IMR-90 (cell line): Measurements from ENCODE around the gene C6orf47. TPM values are rescaled to one million over a fixed set of nuclear protein-coding genes. Genes with fewer than 3 reads are reported as not detected.

ENCODE experiments used
- ATAC-seq: fragments of 200-7000 bp; cut with Tn5 transposase; 2 replicates; pipeline ENCODE4 v1.9.1; 2020; ENCODE audit warnings: low read depth, mild to moderate bottlenecking, moderate library complexity
- BruUV-seq: library from RNA; stranded (reverse); fragments of 400-500 nt; replicated peaks from 2 replicates; lab custom pipeline; 2021; lab: Mats Ljungman, UMichigan
- CTCF ChIA-PET: fragments of 300-600 bp; formaldehyde crosslinking; extraction: SDS; loops from one replicate; lab custom pipeline; 2021; ENCODE audit warnings: antibody characterized with exemption; lab: Yijun Ruan, JAX
- POLR2A ChIA-PET: fragments of 300-600 bp; sonication (Branson Sonifier 250); formaldehyde crosslinking; loops from one replicate; lab custom pipeline; 2022; ENCODE audit warnings: antibody characterized with exemption; ENCODE audit not compliant: unreplicated experiment; lab: Charles Lee
- DNase-seq: peaks from one replicate; pipeline ENCODE4 v3.0.0; 2013
- H2AFZ ChIP-seq: replicated peaks from 2 replicates; pipeline ENCODE3; 2013; ENCODE audit warnings: low read length, mild to moderate bottlenecking; ENCODE audit not compliant: poor library complexity
- H2AK5ac ChIP-seq: 2 replicates; pipeline ENCODE4 v1.6.1; 2013; ENCODE audit warnings: low read depth, low read length, inconsistent platforms
- H2AK9ac ChIP-seq: replicated peaks from 2 replicates; pipeline ENCODE3; 2013; ENCODE audit warnings: mild to moderate bottlenecking, low read depth, low read length, moderate library complexity; ENCODE audit not compliant: poor library complexity
- H2BK120ac ChIP-seq: 2 replicates; pipeline ENCODE4 v1.6.1; 2013; ENCODE audit warnings: low read depth, low read length, inconsistent platforms
- H2BK15ac ChIP-seq: 3 replicates; pipeline ENCODE4 v1.6.1; 2013; ENCODE audit warnings: low read depth, low read length, inconsistent platforms
- H2BK20ac ChIP-seq: 2 replicates; pipeline ENCODE4 v1.6.1; 2013; ENCODE audit warnings: low read depth, mild to moderate bottlenecking, inconsistent platforms, low read length, moderate library complexity
- H2BK5ac ChIP-seq: 2 replicates; pipeline ENCODE4 v1.6.1; 2013; ENCODE audit warnings: mild to moderate bottlenecking, low read depth, low read length, inconsistent platforms; ENCODE audit not compliant: poor library complexity, severe bottlenecking
- H3K14ac ChIP-seq: replicated peaks from 2 replicates; pipeline ENCODE4 v1.6.1; 2013; ENCODE audit warnings: low read depth, low read length, inconsistent platforms
- H3K18ac ChIP-seq: 2 replicates; pipeline ENCODE4 v1.6.1; 2013; ENCODE audit warnings: low read depth, low read length, control low read depth
- H3K23ac ChIP-seq: 2 replicates; pipeline ENCODE4 v1.6.1; 2013; ENCODE audit warnings: low read depth, low read length, inconsistent platforms
- H3K27ac ChIP-seq: 2 replicates; pipeline ENCODE4 v1.5.1; 2013; ENCODE audit warnings: mild to moderate bottlenecking, control low read depth, low read length; ENCODE audit not compliant: insufficient read depth
- H3K27me3 ChIP-seq: 2 replicates; pipeline ENCODE4 v1.6.1; 2013; ENCODE audit warnings: low read length; ENCODE audit not compliant: control insufficient read depth, insufficient read depth
- H3K36me3 ChIP-seq: 2 replicates; pipeline ENCODE4 v1.6.1; 2013; ENCODE audit warnings: low read length, mixed read lengths; ENCODE audit not compliant: control insufficient read depth, insufficient read depth
- H3K4ac ChIP-seq: 2 replicates; pipeline ENCODE4 v1.6.1; 2013; ENCODE audit warnings: low read depth, low read length, inconsistent platforms
- H3K4me1 ChIP-seq: 2 replicates; pipeline ENCODE4 v1.6.1; 2013; ENCODE audit warnings: low read length, mixed read lengths; ENCODE audit not compliant: control insufficient read depth, insufficient read depth
- H3K4me2 ChIP-seq: 2 replicates; pipeline ENCODE4 v1.6.1; 2013; ENCODE audit warnings: low read depth, mild to moderate bottlenecking, control low read depth, low read length, moderate library complexity
- H3K4me3 ChIP-seq: 2 replicates; pipeline ENCODE4 v1.5.1; 2013; ENCODE audit warnings: low read depth, mild to moderate bottlenecking, control low read depth, low read length, moderate library complexity; ENCODE audit not compliant: insufficient read depth
- H3K56ac ChIP-seq: 2 replicates; pipeline ENCODE4 v1.6.1; 2013; ENCODE audit warnings: low read length, inconsistent platforms; ENCODE audit not compliant: insufficient read depth; ENCODE audit errors: extremely low read depth
- H3K79me1 ChIP-seq, 2 experiments: 2 replicates each; pipeline ENCODE4 v1.6.1; 2013; ENCODE audit warnings: low read length in 2 of 2, inconsistent platforms in 1 of 2, low read depth in 1 of 2
- H3K9ac ChIP-seq: 2 replicates; pipeline ENCODE4 v1.6.1; 2013; ENCODE audit warnings: low read depth, low read length, control low read depth
- H3K9me1 ChIP-seq: 2 replicates; pipeline ENCODE4 v1.6.1; 2013; ENCODE audit warnings: low read length, inconsistent platforms; ENCODE audit not compliant: insufficient read depth
- H3K9me3 ChIP-seq: 2 replicates; pipeline ENCODE4 v1.6.1; 2013; ENCODE audit warnings: low read length; ENCODE audit not compliant: control insufficient read depth, insufficient read depth
- H4K20me1 ChIP-seq: 2 replicates; pipeline ENCODE4 v1.6.1; 2013; ENCODE audit warnings: low read length, inconsistent platforms; ENCODE audit not compliant: insufficient read depth
- H4K5ac ChIP-seq: 2 replicates; pipeline ENCODE4 v1.6.1; 2013; ENCODE audit warnings: mild to moderate bottlenecking, low read depth, low read length, control low read depth
- H4K8ac ChIP-seq, 2 experiments: 2 replicates each; pipeline ENCODE4 v1.6.1; 2013; ENCODE audit warnings: low read depth in 2 of 2, low read length in 2 of 2, control low read depth in 1 of 2, inconsistent platforms in 1 of 2
- H4K91ac ChIP-seq: 2 replicates; pipeline ENCODE4 v1.6.1; 2013; ENCODE audit warnings: low read depth, low read length, inconsistent platforms; ENCODE audit not compliant: insufficient read depth
- BHLHE40 ChIP-seq: fragments of 150-350 bp; IDR thresholded peaks from 2 replicates; pipeline ENCODE4 v1.6.1; 2016; ENCODE audit warnings: mild to moderate bottlenecking, low read depth, low read length
- CEBPB ChIP-seq: IDR thresholded peaks from 2 replicates; pipeline ENCODE4 v1.6.1; 2012; ENCODE audit warnings: low read depth, low read length, improper control_type of control experiment
- CTCF ChIP-seq: conservative IDR thresholded peaks from 2 replicates; pipeline ENCODE4 v1.5.1; 2012; ENCODE audit warnings: mild to moderate bottlenecking, low read depth, low read length, improper control_type of control experiment
- ELK1 ChIP-seq: fragments of 150-350 bp; IDR thresholded peaks from 2 replicates; pipeline ENCODE4 v1.6.1; 2016; ENCODE audit warnings: low read depth, mild to moderate bottlenecking, low read length, moderate library complexity, borderline replicate concordance
- FOS ChIP-seq: fragments of 150-350 bp; IDR thresholded peaks from 2 replicates; pipeline ENCODE4 v1.6.1; 2016; ENCODE audit warnings: low read depth, low read length
- MAFK ChIP-seq: IDR thresholded peaks from 2 replicates; pipeline ENCODE4 v1.6.1; 2012; ENCODE audit warnings: low read depth, low read length, improper control_type of control experiment
- MAZ ChIP-seq: IDR thresholded peaks from 2 replicates; pipeline ENCODE4 v1.6.1; 2012; ENCODE audit warnings: low read depth, mild to moderate bottlenecking, low read length, improper control_type of control experiment, moderate library complexity, borderline replicate concordance
- MXI1 ChIP-seq: IDR thresholded peaks from 2 replicates; pipeline ENCODE4 v1.6.1; 2012; ENCODE audit warnings: low read depth, mild to moderate bottlenecking, low read length, moderate library complexity, borderline replicate concordance
- NFE2L2 ChIP-seq: fragments of 150-350 bp; IDR thresholded peaks from 2 replicates; pipeline ENCODE4 v1.6.1; 2016; ENCODE audit warnings: low read depth, mild to moderate bottlenecking, low read length
- POLR2A ChIP-seq: IDR thresholded peaks from 2 replicates; pipeline ENCODE4 v1.6.1; 2012; ENCODE audit warnings: mild to moderate bottlenecking, low read depth, low read length
- RCOR1 ChIP-seq: IDR thresholded peaks from 2 replicates; pipeline ENCODE4 v1.6.1; 2012; ENCODE audit warnings: mild to moderate bottlenecking, low read length, improper control_type of control experiment; ENCODE audit not compliant: insufficient replicate concordance
- RFX5 ChIP-seq: IDR thresholded peaks from 2 replicates; pipeline ENCODE4 v1.8.0; 2012; ENCODE audit warnings: low read depth, mild to moderate bottlenecking, low read length, moderate library complexity
- SMC3 ChIP-seq: fragments of 150-350 bp; IDR thresholded peaks from 2 replicates; pipeline ENCODE4 v1.6.1; 2016; ENCODE audit warnings: low read depth, mild to moderate bottlenecking, antibody characterized with exemption, low read length, moderate library complexity
- USF2 ChIP-seq: fragments of 150-350 bp; IDR thresholded peaks from 2 replicates; pipeline ENCODE4 v1.6.1; 2017; ENCODE audit warnings: mild to moderate bottlenecking, antibody characterized with exemption, low read length, low read depth
- WGBS, 2 experiments: methylation state at CpG; one replicate each; pipeline versions ENCODE4 v1.1.5 to v1.1.7; 2013; ENCODE audit warnings: missing lambda C conversion rate in 2 of 2; ENCODE audit not compliant: insufficient read length in 1 of 2; ENCODE audit errors: extremely low coverage in 2 of 2; 5-methylcytosine and 5-hydroxymethylcytosine counted together
- dilution Hi-C: fragments of 300-500 bp; cut with HindIII; formaldehyde crosslinking; loops from one replicate; pipeline ENCODE4 v1.14.3; 2018; ENCODE audit warnings: low sequenced_read_pairs; ENCODE audit not compliant: unreplicated experiment
- in situ Hi-C: fragments of 300-500 bp; cut with MboI; formaldehyde crosslinking; loops from 3 replicates; pipeline ENCODE4 v1.14.3; 2019; ENCODE audit warnings: low sequenced_read_pairs, inconsistent platforms, mixed read lengths
- intact Hi-C: fragments of 100-400 bp; cut with micrococcal nuclease; formaldehyde crosslinking; loops from 2 replicates; pipeline ENCODE4 v1.10.0; 2022
- polyA plus RNA-seq, 3 experiments: library from polyadenylated mRNA; depleted of rRNA; stranded (reverse); fragments of >200 nt; gene quantifications; 2 replicates each; pipeline ENCODE4 v1.2.3, GENCODE V29; 2012; ENCODE audit warnings: low replicate concordance in 1 of 3
- total RNA-seq: library from RNA; depleted of rRNA; stranded (reverse); fragments of >200 nt; gene quantifications from 2 replicates; pipeline ENCODE4 v1.2.3, GENCODE V29; 2012

Gene C6orf47
- total and polyA plus RNA-seq, 2 of the 4 experiments (the other 2 are of a cell fraction) = 8.9 to 14.2 TPM

DNA sequence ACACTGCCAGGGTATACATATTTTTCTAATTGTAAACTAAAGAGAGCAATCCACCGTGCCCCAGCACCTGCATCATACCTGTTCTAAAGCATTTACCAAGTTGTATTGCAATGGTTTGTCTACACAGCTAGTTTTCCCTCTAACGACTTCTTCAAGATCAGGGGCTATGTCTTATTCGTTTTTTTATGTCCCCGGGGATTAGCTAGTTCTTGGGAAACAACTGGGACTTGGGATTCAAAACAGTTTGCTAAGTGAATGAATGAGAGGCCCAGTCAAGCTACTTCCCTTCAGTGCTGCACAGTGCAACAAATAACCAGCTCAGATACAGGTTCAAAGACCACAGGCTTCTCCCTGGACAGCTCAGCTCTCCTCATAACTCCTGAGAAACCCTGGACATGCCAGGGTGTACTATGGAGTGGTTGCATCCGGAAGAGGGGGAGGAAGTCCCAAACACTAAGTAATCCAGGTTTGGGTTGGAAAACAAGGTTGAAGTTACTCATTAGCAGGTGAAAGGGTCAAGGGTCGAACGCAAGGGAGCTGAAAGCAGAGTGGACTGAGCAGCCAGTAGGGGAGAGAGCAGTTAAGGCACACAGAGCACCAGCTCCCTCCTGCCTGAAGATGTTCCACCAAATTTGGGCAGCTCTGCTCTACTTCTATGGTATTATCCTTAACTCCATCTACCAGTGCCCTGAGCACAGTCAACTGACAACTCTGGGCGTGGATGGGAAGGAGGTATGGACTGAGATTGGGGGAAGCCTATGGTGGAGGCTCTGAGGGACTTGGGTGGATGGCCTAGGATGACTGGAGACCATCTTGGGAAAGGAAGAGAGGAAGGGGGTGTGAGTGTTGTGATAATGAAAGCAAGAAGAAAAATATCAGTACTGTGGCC lies 5.0 kb downstream of the C6orf47 start, which contains the start of gene APOM:
Gene APOM (plus strand): TSS at position 546 of the 889 bp plus-strand sequence. CDS start 73 bp downstream, at position 619.
- Histone ChIP-seq H3K9me1 (peaks cover 21% of the 10 kb centered on the region), H3K4me2 (no peak within 1 kb of the TSS), H4K8ac (no peak within 1 kb of the TSS), H2AFZ (no peak within 1 kb of the TSS), H3K18ac (no peak within 1 kb of the TSS), H3K4ac (no peak within 1 kb of the TSS; the same call in 1 of the 2 replicates), H3K36me3 (peaks cover 8% of the 10 kb centered on the region), H3K14ac (no peak within 1 kb of the TSS), H2AK9ac (no peak within 1 kb of the TSS), H2BK15ac (no peak within 1 kb of the TSS), H3K4me3 (no peak within 1 kb of the TSS), H2BK5ac (no peak within 1 kb of the TSS), H2BK120ac (no peak within 1 kb of the TSS), H4K20me1 (peaks cover 17% of the 10 kb centered on the region), H3K9ac (no peak within 1 kb of the TSS), H3K4me1 (peaks cover 13% of the 10 kb centered on the region; the same call in 1 of the 2 replicates), H3K27ac (no peak within 1 kb of the TSS), H2AK5ac (no peak within 1 kb of the TSS), H3K23ac (no peak within 1 kb of the TSS), H3K79me1 (peaks cover 21 to 75% of the 10 kb centered on the region in 2 experiments; a peak in 3 of 4 replicates), H4K91ac (no peak within 1 kb of the TSS), H3K9me3 (no peaks in the 10 kb centered on the region), H2BK20ac (no peak within 1 kb of the TSS), H3K27me3 (no peaks in the 10 kb centered on the region), H4K5ac (no peak within 1 kb of the TSS), H3K56ac (no peak within 1 kb of the TSS)
- dilution Hi-C loops (no loop called here), in situ Hi-C loops (no loop called here), intact Hi-C loops (no loop called here)
- CTCF ChIA-PET = no interaction called here
- no TSS peak for BruUV-seq
- no peak for ATAC-seq
- POLR2A ChIA-PET = interaction anchor here (0.5 kb wide), 1 partner anchor 303 kb away, joined by 3 read pairs; the partner anchor contains the start of genes NELFE and SKIC2
- DNase-seq = no peak
- 80% methylated on average over 2 of the region's 8 CpGs; no CpG with 5 or more reads in 1 of the 2 experiments for WGBS, 2 experiments
- TF ChIP-seq MAFK (no peak), CEBPB (no peak), MAZ (no peak), MXI1 (no peak), RCOR1 (no peak), CTCF (no peak), BHLHE40 (no peak), POLR2A (no peak), SMC3 (no peak), USF2 (no peak), RFX5 (no peak), ELK1 (no peak), NFE2L2 (no peak), FOS (no peak)
